ENCODE measurements around the gene PI16.

The PI16 gene

GRCh38 chr6:36954262-36954931 lies at the start of gene PI16:
Gene PI16, plus strand, starts transcription at chr6:36954738. Its CDS starts 23 bp downstream, at chr6:36954761.
- DNase-seq = no peak

GRCh38 chr6:36904851-36905393 lies 49.6 kb upstream of the PI16 start:
- no peak for DNase-seq

GRCh38 chr6:36906539-36907325 lies 47.8 kb upstream of the PI16 start:
- no peak for DNase-seq

- no peak for DNase-seq
Observed at GRCh38 chr6:36907781-36908180, 46.8 kb upstream of the PI16 start.

GRCh38 chr6:36908747-36909146 lies 45.8 kb upstream of the PI16 start:
- no peak for DNase-seq

DNA sequence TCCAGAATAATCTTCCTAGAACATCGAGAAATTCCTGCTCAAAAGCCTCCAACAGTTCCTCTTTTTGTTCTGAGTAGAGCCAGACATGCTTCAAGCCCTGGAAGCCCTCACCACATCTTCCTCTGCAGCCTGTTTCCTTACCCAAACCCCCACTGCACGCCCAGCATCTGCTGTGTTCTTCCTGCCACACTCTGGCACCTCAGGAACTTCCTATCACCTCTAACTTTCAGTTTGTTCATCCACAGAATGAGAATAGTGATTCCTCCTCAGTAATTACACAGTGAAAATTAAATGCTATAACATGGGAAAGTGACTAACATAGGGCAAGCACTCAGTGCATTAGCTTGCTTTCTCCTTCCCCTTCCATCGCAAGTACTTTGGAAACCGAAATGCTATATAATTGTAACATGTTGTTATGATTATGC lies 42.5 kb upstream of the PI16 start:
- DNase-seq = no peak

DNA sequence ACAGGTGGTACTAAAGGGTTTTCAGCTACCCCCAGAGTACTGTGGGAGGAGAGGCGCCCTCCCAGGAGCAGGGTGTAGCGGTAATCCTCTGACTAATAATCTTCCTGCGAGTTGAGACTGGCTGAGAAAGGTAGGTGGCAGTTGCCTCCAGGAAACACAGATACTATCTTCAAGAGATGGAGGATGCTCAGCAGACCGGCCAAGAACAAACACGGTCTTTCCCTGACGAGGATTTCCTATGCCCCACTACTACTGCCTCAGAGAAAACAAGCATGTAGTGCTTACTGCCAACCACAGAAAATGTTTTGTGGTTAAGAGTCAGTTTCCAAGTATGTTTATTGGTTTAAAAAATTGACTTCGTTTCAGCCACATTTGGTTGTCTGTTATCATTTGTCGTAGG lies 42.0 kb upstream of the PI16 start:
- no peak for DNase-seq

DNA sequence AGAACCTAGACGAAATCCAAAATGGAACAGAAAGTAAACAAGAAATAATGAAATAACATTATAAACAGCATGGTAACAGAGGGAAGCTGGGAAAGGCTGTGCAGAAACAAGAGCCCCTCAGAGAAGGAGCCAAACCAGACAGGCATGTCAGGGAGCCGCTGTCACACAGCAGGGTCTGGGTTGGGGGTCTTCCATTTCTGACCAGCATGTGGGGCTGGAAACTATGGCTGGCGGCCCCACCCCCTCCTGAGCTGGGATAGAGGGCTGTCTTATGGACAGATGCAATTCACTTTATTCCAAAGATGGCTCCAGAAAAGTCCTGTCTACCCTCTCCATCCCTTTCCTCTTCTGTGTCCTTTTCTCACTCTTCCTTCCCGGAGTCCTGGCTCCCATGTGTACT lies 41.5 kb upstream of the PI16 start:
- no peak for DNase-seq

DNA sequence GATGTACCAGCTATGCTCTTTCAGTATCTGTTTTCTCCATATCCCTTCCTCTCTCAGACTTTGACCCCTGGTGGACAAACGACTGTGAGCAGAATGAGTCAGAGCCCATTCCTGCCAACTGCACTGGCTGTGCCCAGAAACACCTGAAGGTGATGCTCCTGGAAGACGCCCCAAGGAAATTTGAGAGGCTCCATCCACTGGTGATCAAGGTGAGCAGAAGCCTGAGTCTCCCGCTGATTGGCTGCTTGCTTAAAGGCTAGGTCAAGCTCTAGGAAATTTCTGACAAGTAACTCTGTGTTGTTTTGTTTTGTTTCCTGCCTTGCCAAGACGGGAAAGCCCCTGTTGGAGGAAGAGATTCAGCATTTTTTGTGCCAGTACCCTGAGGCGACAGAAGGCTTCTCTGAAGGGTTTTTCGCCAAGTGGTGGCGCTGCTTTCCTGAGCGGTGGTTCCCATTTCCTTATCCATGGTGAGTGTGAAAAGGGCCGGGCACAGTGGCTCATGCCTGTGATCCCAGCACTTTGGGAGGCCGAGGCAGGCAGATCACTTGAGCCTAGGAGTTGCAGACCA lies 40.2 kb upstream of the PI16 start:
- DNase-seq = no peak

DNA sequence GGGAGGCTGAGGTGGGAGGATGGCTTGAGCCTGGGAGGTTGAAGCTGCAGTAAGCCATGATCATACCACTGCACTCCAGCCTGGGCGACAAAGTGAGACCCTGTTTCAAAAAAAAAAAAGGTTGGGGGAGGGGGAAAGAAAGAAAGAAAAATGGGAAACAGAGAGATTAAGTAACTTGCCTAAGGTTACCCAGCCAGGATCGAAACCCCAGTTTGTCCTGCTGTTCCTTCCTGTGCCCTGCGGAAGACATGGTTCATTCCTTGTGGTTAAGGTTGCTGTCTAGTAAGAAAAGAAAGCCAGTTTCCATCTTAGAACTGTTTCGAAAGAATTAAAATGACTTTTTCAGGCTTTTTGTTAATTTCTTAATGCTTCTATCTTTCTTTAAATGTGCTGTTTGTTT lies 38.9 kb upstream of the PI16 start:
- no peak for DNase-seq

- DNase-seq = no peak
Observed at GRCh38 chr6:36916126-36916525, 38.4 kb upstream of the PI16 start.

DNA sequence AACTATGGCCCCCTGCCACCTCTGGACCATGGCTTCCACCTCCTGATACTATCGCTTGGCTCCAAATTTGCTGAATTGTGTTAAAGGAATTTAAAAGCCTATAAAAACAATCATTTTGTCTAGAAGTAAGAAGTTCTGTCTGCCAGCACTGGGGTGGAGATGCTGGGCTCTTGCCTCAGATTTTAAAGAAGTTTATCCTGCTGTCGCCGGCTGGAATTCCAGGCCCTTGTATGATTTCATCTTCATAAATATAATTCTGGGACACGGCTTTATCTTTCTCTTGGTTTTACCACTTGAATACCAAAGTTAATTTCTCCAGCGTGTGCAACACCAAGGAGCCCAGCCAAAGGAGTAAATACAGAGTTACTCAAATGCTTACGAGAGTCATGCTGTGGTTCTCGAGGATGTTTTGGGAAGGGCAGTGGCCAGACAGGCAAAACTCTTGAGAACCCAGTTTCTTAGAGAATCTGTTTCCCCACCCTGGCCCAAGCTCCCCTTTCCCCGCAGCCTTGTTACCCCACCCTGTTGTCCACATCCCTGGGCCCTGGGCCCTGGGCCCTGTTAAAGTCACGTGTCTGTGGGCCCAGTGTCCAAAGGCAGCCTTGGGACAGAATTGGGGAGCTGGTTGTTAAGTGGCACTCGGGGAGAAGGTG lies 36.9 kb upstream of the PI16 start:
- DNase-seq = no peak

GRCh38 chr6:36920049-36920448 lies 34.5 kb upstream of the PI16 start:
- no peak for DNase-seq

DNA sequence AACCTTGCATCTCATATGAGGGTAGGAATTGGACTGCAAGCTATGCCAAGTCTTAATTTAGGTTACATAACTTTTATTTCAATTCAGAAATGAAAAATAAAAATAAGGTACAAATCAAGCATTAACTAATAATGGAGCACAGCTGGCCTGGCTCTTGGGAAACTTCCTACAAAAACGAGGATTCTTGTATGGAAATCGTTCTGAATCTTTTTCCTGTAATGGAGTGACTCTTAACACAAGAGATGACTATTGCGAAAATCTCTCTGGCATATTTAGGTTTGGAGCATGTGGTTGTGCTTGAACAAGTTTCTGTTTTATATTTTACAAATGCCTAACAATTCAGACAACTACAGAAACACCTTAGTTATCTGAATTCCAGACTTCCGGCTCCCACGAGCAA lies 34.0 kb upstream of the PI16 start:
- DNase-seq = no peak

DNA sequence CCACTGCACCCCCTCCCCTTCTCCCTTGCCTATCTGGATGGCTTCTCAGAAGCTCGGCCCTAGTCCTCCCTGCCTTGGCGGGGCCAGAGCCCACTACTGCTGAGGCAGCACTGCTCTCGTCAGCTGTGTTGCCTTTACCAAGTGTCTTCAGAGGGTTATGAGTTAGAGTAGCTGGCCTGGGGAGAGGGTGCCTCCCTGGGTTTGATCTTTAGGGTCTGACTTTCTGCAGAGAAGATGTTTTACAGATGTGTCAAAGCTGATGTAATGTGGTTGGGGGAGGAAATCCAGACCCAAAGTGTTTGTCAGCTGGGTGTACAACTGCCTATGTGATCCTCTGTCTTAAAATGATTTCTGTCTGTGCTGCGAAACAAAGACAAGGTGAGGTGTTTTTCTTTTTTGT lies 30.4 kb upstream of the PI16 start:
- DNase-seq = no peak

DNA sequence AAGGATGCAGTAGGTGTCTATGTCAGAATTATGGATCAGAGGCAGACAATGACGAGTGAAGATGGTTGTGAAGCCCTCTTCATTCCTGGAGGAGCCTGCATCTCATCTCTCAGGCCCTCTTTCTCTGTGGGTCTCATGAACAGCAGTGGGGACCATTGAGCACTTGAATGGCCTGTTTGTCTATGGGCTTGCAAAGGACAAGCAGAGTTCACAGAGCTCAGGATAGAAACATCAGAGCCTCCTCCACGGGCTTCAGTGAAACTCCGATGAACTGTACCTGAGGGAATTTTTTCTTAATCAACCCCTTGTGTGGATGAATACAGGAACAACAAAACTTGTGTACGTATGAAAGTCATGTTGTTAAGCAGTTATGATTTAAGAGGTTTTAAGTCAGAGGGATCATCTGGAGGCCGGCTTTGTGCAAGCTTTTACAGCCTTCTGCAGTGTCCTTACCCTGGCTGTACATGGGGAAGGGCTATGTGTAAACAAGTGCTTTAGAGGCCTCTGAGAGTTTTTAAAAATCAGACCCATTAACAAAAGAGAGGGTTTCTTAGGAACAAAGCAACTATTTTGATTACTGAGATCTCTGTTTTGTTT lies 29.7 kb upstream of the PI16 start:
- no peak for DNase-seq

- DNase-seq = no peak
Observed at GRCh38 chr6:36925809-36926208, 28.7 kb upstream of the PI16 start.

- no peak for DNase-seq
Observed at GRCh38 chr6:36926708-36927513, 27.6 kb upstream of the PI16 start.

DNA sequence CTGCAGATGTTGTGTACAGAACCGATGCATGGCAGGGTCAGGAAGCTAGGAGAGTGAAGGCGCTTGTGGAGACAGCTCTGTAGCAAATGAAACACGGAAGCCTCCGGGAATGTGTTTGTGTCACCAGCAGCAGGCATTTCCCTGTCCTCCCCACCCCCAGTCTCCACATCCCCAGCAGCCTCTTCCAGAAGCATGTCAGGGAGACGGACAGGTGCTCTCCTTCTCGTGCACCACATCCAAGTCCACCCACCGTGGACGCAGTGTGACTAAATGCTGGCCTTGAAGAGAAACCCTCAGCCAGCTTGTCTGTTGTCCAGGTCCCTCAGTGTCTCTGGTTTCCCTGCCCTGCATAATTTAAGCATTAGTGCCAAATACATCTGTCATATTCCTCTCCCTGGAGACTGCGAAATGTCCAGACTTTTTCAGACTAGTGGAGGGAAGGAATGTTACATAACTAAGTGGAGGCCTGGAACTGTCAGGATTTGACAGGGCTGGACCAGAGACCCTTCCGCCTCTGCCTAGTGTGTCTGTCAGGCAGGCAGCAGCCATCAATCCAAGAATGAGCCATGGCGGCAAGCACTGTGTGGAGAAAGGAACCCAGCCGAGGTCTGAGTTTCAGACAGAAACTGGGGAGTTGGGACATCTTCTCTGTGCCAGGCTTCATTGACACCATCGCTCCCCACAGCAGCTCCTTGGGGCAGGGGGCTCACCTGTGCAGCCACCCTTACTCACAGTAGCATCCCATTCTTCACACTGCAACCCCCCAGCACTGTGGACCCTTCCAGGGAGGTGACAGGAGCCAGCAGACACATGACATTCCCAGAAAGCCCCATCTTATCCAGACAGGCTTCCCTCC lies 26.6 kb upstream of the PI16 start:
- no peak for DNase-seq

DNA sequence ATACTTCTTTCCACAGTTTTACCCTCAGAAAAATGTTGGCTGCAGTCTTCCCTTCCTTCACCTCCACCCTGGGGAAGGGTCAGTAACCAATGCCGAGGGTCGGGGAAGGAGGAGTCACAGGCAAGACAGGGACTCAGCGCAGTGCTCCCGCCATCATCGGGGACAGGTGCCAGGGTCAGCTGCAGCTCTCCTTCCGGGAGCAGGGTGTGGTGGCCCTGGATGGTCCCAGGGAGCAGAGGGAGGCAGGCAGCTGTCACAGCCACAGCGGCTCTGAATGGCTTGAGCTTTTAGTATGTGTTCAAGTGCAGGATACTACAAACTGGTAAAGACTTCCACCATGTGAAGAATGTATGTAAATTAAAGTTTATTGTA lies 26.0 kb upstream of the PI16 start:
- DNase-seq = no peak

DNA sequence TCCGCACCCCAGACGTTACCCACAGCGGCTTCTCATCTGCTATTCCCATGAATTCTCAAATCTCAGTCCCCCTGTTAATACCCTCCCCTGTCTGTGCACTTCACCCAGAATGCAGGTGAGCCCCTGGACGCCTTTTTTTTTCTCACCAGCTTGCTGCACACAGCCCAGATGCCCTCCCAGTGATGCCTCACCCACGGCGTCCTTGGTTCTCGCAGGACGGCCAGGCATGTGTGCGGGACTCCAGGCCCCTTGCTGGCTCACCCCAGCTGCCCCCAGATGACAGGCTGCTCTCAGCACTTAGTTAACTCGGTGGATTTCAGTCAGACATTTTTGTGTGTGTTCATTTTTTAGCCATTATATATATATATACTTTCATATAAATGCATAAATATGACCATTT lies 25.4 kb upstream of the PI16 start:
- DNase-seq = no peak

Data from activated CD4-positive, CD25-positive, alpha-beta regulatory T cell treated with anti-CD3 and anti-CD28 coated beads, Interleukin-2, amount 50 U/mL, for 72 hours (primary cell).